ENCODE measurements around the gene ZNF616.

The ZNF616 gene

DNA sequence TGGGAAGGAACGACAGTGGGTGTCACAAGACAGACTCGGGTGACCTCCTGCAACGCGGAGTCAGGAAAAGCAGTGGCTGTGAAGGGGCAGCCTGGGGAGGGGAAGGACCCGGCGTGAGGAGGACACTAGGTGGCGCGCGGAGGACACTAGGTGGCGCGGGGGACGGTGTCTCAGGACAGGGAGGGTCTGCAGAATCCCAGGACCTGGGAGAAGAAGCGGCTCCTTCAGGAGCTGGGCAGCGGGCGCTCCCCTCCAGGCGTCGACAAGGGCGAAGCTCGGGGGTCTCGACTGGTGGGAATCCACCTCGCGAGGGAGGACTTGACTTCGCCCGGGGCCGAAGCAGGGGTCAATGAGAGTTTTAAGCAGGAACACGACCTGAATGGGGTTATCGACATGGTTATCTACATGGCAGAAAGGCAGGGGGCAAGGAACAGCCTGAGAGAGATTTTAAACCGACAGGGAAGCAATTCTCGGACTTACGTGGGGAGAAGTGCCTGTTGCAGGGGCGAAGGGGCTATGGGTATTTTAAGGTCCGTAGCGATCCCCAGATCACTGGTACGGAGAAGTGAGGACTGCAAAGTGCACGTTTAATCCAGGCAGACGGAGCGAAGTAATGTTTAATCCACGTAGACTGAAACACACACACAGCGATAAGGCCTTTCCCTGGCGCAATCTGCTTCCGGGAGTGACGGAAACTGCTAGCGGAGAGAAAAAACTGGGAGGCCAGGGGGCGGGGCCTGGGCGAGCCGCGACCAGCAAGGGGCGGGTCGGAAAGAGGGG is at the start of gene ZNF616:
Gene ZNF616, minus strand, starts transcription at position 687 of the 780 bp plus-strand sequence. CDS start 9,426 bp downstream, outside the sequence.
- DNase-seq, result peak; percentile 57 to 60 (median 58)

DNA sequence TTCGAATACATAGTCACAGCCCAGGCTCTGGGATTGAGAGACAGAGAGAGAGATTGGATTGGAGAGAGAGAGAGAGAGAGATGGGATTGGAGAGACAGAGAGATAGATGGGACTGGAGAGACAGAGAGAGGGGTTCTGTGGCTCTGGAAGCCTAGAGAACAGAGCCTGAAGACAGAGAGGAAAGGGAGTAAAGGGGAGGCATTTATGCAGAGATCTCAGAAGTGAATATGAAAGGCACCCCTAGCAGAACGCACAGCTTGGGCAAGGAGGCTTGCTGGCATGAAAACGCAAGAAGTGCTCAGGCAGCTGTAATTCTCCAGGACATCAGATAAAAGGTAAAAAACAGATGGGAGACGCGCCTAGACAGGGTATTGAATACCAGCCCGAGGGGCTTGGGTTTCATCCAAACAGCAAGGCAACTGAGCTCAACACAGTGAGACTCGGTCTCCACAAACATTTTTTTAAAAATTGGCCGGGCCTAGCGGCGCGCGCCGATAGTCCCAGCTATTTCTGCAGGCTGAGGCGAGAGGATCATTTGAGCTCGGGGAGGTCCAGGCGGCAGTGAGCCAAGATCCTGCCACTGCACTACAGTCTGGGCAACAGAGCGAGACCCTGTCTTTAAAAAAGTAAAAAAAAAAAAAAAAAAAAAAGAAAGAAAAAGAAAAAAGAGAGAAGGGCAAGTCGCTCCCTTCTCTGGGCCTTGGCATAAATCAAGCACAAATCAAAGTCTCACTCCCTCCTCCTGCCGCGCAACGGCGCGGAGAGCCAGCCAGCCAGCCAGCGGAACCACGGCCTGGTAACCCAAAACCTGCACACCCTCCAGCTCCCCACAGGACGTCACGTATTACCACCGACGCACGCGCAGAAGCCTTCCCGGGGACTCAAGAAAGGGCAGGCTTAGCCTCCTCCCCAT is 49.3 kb upstream of the ZNF616 start:
- DNase-seq, result peak in 2 of 4 experiments; percentile 98 to 99

GRCh38 chr19:52187407-52187806 is 47.7 kb upstream of the ZNF616 start:
- DNase-seq, result no peak

GRCh38 chr19:52176574-52176973 is 36.8 kb upstream of the ZNF616 start:
- DNase-seq, result no peak

DNA sequence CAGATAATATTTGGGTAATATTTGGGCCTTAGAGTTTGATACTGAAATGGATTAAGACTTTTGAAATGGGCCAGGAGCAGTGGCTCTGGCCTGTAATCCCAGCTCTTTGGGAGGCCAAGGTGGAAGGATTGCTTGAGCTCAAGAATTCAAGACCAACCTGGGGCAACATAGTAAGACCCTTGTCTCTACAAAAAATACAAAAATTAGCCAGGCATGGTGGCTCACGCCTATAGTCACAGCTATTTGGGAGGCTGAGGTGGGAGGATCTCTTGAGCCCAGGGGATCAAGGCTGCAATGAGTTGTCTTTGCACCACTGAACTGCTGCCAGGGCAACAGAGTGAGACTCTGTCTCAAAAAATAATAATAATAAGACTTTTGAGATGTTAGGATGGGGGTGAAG is 32.6 kb upstream of the ZNF616 start:
- no peak for DNase-seq

DNA sequence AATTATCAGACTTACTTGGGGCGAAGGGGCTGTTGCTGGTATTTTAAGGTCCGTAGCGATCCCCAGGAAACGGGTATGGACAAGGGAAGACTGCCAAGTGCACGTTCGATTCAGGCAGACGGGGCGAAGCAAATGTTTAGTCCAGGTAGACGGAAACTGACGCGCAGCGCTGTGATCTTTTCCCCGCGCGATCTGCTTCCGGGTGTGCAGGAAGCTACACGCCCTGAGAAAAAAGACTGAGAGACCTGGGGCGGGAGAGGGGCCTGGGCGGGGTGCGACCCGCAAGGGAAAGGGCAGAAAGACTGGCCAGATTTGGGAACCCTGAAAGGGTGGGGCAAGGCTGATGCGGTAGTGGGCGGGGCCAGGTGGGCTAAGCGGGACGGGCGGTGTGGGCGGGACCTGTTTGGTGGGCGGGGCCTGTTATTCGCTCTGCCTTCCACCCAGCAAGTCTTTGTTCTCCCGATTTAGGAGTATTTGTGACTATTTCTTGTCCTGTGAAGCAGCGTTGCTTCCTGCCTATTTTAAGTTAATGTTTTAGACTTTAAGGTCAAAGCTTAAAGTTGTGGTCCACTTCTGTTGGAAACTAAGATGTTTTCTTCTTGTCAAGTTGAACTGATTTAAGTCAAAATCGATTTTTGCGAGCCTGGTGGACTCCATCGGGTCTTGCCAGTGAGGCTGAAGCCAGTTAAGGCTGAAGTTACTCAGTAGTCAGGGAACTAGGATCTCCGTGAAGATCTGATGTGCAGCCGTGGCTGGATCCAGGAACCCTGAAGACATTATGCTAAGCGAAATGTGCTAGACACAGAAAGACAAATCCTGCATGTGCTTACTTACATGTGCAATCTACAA is 31.8 kb upstream of the ZNF616 start, which contains the start of gene ZNF836:
Gene ZNF836, minus strand, starts transcription at position 301 of the 849 bp plus-strand sequence. CDS start 3,549 bp downstream, outside the sequence.
- DNase-seq, result peak; percentile 67 to 82 (median 77)

DNA sequence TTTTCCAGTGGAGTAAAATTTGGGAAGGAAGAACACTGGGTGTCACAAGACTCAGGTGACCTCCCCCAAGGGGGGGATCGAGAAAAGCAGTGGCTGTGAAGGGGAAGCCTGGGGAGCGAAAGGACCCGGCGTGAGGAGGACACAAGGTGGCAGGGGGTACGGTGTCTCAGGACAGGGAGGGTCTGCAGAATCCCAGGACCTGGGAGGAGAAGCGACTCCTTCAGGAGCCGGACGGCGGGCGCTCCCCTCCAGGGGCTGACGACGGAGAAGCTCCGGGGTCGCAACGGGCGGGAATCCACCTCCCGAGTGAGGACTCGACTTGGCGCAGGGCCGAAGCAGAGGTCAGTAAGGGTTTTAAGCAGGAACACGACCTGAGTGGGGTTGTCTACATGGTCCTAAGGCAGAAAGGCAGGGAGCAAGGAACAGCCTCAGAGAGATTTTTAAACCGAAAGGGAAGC is 31.2 kb upstream of the ZNF616 start:
- DNase-seq, result no peak

DNA sequence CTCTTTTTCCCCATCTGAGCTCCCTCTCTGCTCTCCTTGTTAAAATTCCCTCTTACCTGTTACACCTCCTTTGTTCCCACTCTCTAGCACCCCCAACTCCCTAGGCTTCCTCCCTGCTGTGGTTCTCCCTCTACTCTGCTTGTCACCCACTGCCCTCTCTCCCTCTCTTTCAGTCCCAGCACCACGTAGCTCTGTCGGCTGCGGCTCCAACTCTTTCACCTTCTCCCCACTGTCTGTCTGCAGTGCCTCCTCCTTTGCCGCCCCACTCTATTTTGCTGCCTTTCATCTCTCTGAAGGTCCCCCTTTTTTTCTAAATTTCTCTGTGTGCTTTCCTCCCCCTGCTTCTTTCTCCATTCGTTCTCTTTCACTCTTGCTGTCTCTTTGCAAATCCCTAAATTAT is 30.6 kb upstream of the ZNF616 start:
- no peak for DNase-seq

GRCh38 chr19:52155596-52156359 is 16.0 kb upstream of the ZNF616 start:
- DNase-seq, result no peak

DNA sequence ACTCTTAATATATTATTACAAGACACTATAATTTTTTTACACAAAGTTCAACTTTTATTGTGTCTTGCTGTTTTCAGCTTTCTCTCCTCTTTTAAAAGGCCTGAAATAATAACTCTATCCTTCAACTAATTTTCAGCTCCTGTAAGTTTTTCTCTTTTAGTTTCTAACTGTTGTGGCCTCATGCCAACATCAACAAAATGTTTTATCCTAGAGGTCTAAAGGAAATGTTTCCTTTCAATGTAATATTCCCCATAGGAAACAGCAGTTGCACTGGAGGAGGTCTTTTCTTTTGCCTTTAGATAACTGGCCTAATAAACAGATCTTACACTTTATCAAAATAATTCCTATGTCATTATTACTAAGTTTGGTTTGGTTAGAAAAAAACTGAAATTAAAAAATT is 8.5 kb upstream of the ZNF616 start:
- DNase-seq, result no peak

GRCh38 chr19:52142001-52142595 is 2.4 kb upstream of the ZNF616 start:
- DNase-seq, result no peak

DNA sequence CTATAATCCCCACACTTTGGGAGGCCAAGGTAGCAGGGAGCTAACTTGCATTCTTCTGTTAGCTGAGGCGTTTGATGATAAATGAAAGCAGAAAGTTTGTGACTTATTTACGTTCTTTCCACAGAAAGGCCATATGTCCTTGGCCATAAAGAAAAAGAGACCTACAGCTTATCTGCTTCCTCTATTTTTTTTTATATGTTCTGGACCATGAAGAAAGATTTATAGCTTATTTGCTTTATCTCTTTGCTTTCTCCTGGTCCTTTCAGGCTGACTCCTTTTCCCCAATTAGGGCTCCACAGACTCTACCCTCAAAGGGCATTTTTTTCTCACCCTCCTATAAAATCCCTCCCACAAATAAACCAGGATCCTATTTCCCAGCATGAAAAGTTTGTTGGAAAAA is 1.5 kb upstream of the ZNF616 start:
- no peak for DNase-seq

- peak; percentile 93 to 98 (median 95) for DNase-seq
Measured at GRCh38 chr19:52140032-52140710, 433 bp upstream of the ZNF616 start.

- DNase-seq, result no peak
Measured at GRCh38 chr19:52138983-52139251, 821 bp downstream of the ZNF616 start.

- peak in 1 of 4 experiments; percentile 1 for DNase-seq
Measured at GRCh38 chr19:52138278-52138982, 1.3 kb downstream of the ZNF616 start.

GRCh38 chr19:52120286-52120685 is 19.5 kb downstream of the ZNF616 start:
- no peak for DNase-seq

DNA sequence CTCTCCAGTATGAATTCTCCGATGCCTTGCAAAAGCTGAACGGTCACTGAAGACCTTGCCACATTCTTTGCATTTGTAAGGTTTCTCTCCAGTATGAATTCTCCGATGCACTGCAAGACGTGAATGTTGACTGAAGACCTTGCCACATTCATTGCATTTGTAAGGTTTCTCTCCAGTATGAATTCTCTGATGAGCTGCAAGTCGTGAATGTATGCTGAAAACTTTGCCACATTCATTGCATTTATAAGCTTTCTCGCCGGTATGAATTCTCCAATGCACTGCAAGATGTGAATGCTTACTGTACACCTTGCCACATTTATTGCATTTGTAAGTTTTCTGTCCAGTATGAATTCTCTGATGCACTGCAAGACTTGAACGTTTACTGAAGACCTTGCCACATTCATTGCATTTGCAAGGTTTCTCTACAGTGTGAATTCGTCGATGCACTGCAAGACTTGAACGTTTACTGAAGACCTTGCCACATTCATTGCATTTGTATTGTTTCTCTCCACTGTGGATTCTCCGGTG is 24.1 kb downstream of the ZNF616 start:
- no peak for DNase-seq

- no peak for DNase-seq
Measured at GRCh38 chr19:52114691-52115090, 25.0 kb downstream of the ZNF616 start.

DNA sequence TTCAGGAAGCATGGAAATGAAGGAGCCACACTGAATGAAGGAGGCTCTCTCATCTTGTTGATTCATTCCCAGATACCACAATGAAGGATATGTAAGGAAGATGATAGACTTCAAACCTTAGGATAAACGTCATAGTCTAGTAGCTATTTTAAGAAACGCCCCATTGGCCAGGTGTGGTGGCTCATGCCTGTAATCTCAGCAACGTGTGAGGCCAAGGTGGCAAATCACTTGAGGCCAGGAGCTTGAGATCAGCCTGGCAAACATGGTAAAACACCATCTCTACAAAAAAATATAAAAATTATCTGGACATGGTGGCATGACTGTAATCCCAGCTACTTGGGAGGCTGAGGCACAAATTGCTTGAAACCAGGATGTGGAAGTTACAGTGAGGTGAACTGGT is 27.1 kb downstream of the ZNF616 start:
- no peak for DNase-seq

- no peak for DNase-seq
Measured at GRCh38 chr19:52110780-52111179, 29.0 kb downstream of the ZNF616 start.
